ENCODE data around the gene ZMIZ1. TPM values are rescaled to one million over a fixed set of nuclear protein-coding genes. Genes with fewer than 3 reads are reported as not detected.

ZMIZ1 gene
- polyA plus RNA-seq, 3 donors, result 3.3 to 64.6 (median 8.9) TPM

GRCh38 chr10:79125092-79125491 is 56.3 kb downstream of the ZMIZ1 start:
- Mint-ChIP-seq H3K9me3 (no peaks in the 10 kb centered on the region), H3K27ac (no peak overlapping the region), H3K27me3 (ENCODE audit: low read depth in 3 of 3) (peaks cover 0 to 3% (median 2%) of the 10 kb centered on the region in 3 donors), H3K4me1 (peaks cover 48% of the 10 kb centered on the region), H3K36me3 (peaks cover 53 to 72% of the 10 kb centered on the region in 2 donors), H3K4me3 (no peak overlapping the region)
- H3K4me1 ChIP-seq (ENCODE audit: control insufficient read depth in 1 of 2, insufficient read depth in 2 of 2, low read length in 2 of 2), result peaks cover 39 to 43% of the 10 kb centered on the region in 2 donors
- H3K4me3 ChIP-seq (replicated peaks in 1 of 3; ENCODE audit: low read depth in 2 of 3, low read length in 3 of 3), result no peak overlapping the region
- no peak overlapping the region for H3K9ac ChIP-seq (ENCODE audit: insufficient read depth, low read length, poor library complexity, severe bottlenecking)
- no peaks in the 10 kb centered on the region for H3K9me3 ChIP-seq (replicated peaks in 1 of 2; ENCODE audit: control insufficient read depth in 1 of 2, insufficient read depth in 1 of 2, low read length in 2 of 2)
- 93% methylated on average over 5 of the region's 7 CpGs for WGBS (ENCODE audit: insufficient coverage)
- H3K79me2 ChIP-seq (ENCODE audit: insufficient read depth, low read length), result peaks cover 23% of the 10 kb centered on the region
- H3K4me2 ChIP-seq (replicated peaks; ENCODE audit: extremely low read depth, low read length, poor library complexity, severe bottlenecking), result no peak overlapping the region
- H2AFZ ChIP-seq (ENCODE audit: insufficient read depth, low read depth, low read length, poor library complexity, severe bottlenecking), result no peak overlapping the region
- H3K27me3 ChIP-seq (ENCODE audit: control insufficient read depth in 2 of 2, insufficient read depth in 2 of 2, low read length in 2 of 2), result no peaks in the 10 kb centered on the region
- H4K20me1 ChIP-seq (ENCODE audit: insufficient read depth, low read length), result peaks cover 100% of the 10 kb centered on the region
- intact Hi-C loops (cut with micrococcal nuclease), result loop anchor here in 1 of 2 donors (10.0 kb wide), 1 partner anchor 70 kb away; no protein-coding TSS in a partner anchor
- TF ChIP-seq CTCF (IDR thresholded peaks at IDR 0.05), result no peak
- peaks cover 48 to 74% of the 10 kb centered on the region in 2 donors for H3K36me3 ChIP-seq (replicated peaks in 1 of 2; ENCODE audit: control insufficient read depth in 1 of 2, insufficient read depth in 2 of 2, low read length in 2 of 2)
- H3K27ac ChIP-seq (ENCODE audit: low read depth in 1 of 2, low read length in 2 of 2), result no peak overlapping the region
- no peak for DNase-seq

- TF ChIP-seq CTCF (IDR thresholded peaks at IDR 0.05), result no peak
- intact Hi-C loops (cut with micrococcal nuclease), result loop anchor here in 1 of 2 donors (10.0 kb wide), 1 partner anchor 68 kb away; no protein-coding TSS in a partner anchor
- no peaks in the 10 kb centered on the region for H3K27me3 ChIP-seq (ENCODE audit: control insufficient read depth in 2 of 2, insufficient read depth in 2 of 2, low read length in 2 of 2)
- Mint-ChIP-seq H3K27ac (peak overlapping the region in 6 of 7 donors; percentile 2 to 83 (median 78)), H3K9me3 (no peaks in the 10 kb centered on the region), H3K4me1 (peaks cover 58% of the 10 kb centered on the region), H3K27me3 (ENCODE audit: low read depth in 3 of 3) (peaks cover 0 to 3% (median 2%) of the 10 kb centered on the region in 3 donors), H3K4me3 (no peak overlapping the region), H3K36me3 (peaks cover 56 to 73% of the 10 kb centered on the region in 2 donors)
- peak overlapping the region in 1 of 2 donors; percentile 59 for H3K27ac ChIP-seq (ENCODE audit: low read depth in 1 of 2, low read length in 2 of 2)
- H3K4me2 ChIP-seq (replicated peaks; ENCODE audit: extremely low read depth, low read length, poor library complexity, severe bottlenecking), result peak overlapping the region; percentile 36
- peaks cover 37 to 74% of the 10 kb centered on the region in 2 donors for H3K36me3 ChIP-seq (replicated peaks in 1 of 2; ENCODE audit: control insufficient read depth in 1 of 2, insufficient read depth in 2 of 2, low read length in 2 of 2)
- no peak for DNase-seq
- peaks cover 41 to 50% of the 10 kb centered on the region in 2 donors for H3K4me1 ChIP-seq (ENCODE audit: control insufficient read depth in 1 of 2, insufficient read depth in 2 of 2, low read length in 2 of 2)
- no peak overlapping the region for H3K4me3 ChIP-seq (replicated peaks in 1 of 3; ENCODE audit: low read depth in 2 of 3, low read length in 3 of 3)
- H3K9me3 ChIP-seq (replicated peaks in 1 of 2; ENCODE audit: control insufficient read depth in 1 of 2, insufficient read depth in 1 of 2, low read length in 2 of 2), result no peaks in the 10 kb centered on the region
- peaks cover 100% of the 10 kb centered on the region for H4K20me1 ChIP-seq (ENCODE audit: insufficient read depth, low read length)
- peaks cover 36% of the 10 kb centered on the region for H3K79me2 ChIP-seq (ENCODE audit: insufficient read depth, low read length)
- WGBS (ENCODE audit: insufficient coverage), result 78% methylated on average over 3 of the region's 6 CpGs
- no peak overlapping the region for H2AFZ ChIP-seq (ENCODE audit: insufficient read depth, low read depth, low read length, poor library complexity, severe bottlenecking)
- H3K9ac ChIP-seq (ENCODE audit: insufficient read depth, low read length, poor library complexity, severe bottlenecking), result no peak overlapping the region
Observed at GRCh38 chr10:79126351-79127080, 57.8 kb downstream of the ZMIZ1 start.
